PC-9 (cell line): ENCODE data around the gene C10orf62. TPM values are rescaled to one million over a fixed set of nuclear protein-coding genes. Genes with fewer than 3 reads are reported as not detected.

ENCODE experiments used
- BruUV-seq: library from RNA; stranded (reverse); fragments of 400-500 nt; replicated peaks from 2 replicates; lab custom pipeline; 2021; lab: Mats Ljungman, UMichigan
- CTCF ChIA-PET: fragments of 300-600 bp; sonication (Branson Sonifier 250); formaldehyde crosslinking; loops from one replicate; lab custom pipeline; 2022; ENCODE audit warnings: antibody characterized with exemption; lab: Charles Lee
- POLR2A ChIA-PET: fragments of 300-600 bp; sonication (Branson Sonifier 250); formaldehyde crosslinking; loops from one replicate; lab custom pipeline; 2022; ENCODE audit warnings: antibody characterized with exemption; ENCODE audit not compliant: unreplicated experiment; lab: Charles Lee
- DNase-seq, 2 experiments: peaks; one replicate each; pipeline versions ENCODE4 v3.0.0 to v3.0.0-alpha.2; 2015 to 2022; ENCODE audit warnings: mixed read lengths in 1 of 2
- H2AFZ ChIP-seq: fragments of 200-600 bp; sonication (generic); 2 replicates; pipeline ENCODE4 v1.8.1; 2017; ENCODE audit warnings: antibody characterized with exemption
- H3F3A ChIP-seq: fragments of 200-600 bp; sonication (generic); 2 replicates; pipeline ENCODE4 v1.8.1; 2017; ENCODE audit warnings: antibody characterized with exemption, mild to moderate bottlenecking, low read depth; ENCODE audit not compliant: insufficient read depth
- H3K27ac ChIP-seq: fragments of 200-600 bp; sonication (generic); 2 replicates; pipeline ENCODE4 v1.6.1; 2016; ENCODE audit warnings: mixed run types
- H3K27me3 ChIP-seq: fragments of 200-600 bp; sonication (generic); 2 replicates; pipeline ENCODE4 v1.6.1; 2016; ENCODE audit warnings: low read depth, mixed run types; ENCODE audit not compliant: insufficient read depth
- H3K36me3 ChIP-seq: fragments of 200-600 bp; sonication (generic); 2 replicates; pipeline ENCODE4 v1.6.1; 2016; ENCODE audit warnings: low read depth, mixed run types
- H3K4me1 ChIP-seq: fragments of 200-600 bp; sonication (generic); replicated peaks from 2 replicates; pipeline ENCODE4 v1.6.1; 2016; ENCODE audit warnings: mixed run types; ENCODE audit not compliant: insufficient read depth
- H3K4me2 ChIP-seq: fragments of 200-600 bp; sonication (generic); 2 replicates; pipeline ENCODE4 v1.6.1; 2017; ENCODE audit warnings: mixed run types
- H3K4me3 ChIP-seq: fragments of 200-600 bp; sonication (generic); 2 replicates; pipeline ENCODE4 v1.6.1; 2016; ENCODE audit warnings: mixed run types
- H3K79me2 ChIP-seq: fragments of 200-600 bp; sonication (generic); 2 replicates; pipeline ENCODE4 v1.6.1; 2017; ENCODE audit warnings: low read depth, mixed run types
- H3K9me2 ChIP-seq: fragments of 200-600 bp; sonication (generic); 2 replicates; pipeline ENCODE4 v1.8.1; 2017; ENCODE audit warnings: mild to moderate bottlenecking; ENCODE audit not compliant: insufficient read depth
- H3K9me3 ChIP-seq: fragments of 200-600 bp; sonication (generic); 2 replicates; pipeline ENCODE4 v1.8.1; 2016; ENCODE audit warnings: low read depth; ENCODE audit not compliant: insufficient read depth
- H4K20me1 ChIP-seq: fragments of 200-600 bp; sonication (generic); 2 replicates; pipeline ENCODE4 v1.8.1; 2017; ENCODE audit not compliant: insufficient read depth
- EZH2 ChIP-seq: fragments of 200-600 bp; sonication (generic); IDR thresholded peaks from 2 replicates; pipeline ENCODE4 v1.8.0; 2017; ENCODE audit warnings: antibody characterized with exemption, low read depth
- intact Hi-C: fragments of 100-400 bp; cut with micrococcal nuclease; formaldehyde crosslinking; loops from one replicate; pipeline ENCODE4 v1.10.0; 2022; ENCODE audit not compliant: unreplicated experiment
- total RNA-seq: library from RNA; stranded (reverse); gene quantifications from 2 replicates; pipeline ENCODE4 v1.2.3, GENCODE V29; 2021
- TF ChIP-seq, protein P1 (sequence below): fragments of 200-600 bp; sonication (generic); conservative IDR thresholded peaks from 2 replicates; pipeline ENCODE4 v1.6.1; 2017; ENCODE audit warnings: mixed run types, antibody characterized with exemption, mild to moderate bottlenecking, moderate library complexity

Gene C10orf62
- total RNA-seq, 1 experiment from 2014 or later: 0.59 TPM

DNA sequence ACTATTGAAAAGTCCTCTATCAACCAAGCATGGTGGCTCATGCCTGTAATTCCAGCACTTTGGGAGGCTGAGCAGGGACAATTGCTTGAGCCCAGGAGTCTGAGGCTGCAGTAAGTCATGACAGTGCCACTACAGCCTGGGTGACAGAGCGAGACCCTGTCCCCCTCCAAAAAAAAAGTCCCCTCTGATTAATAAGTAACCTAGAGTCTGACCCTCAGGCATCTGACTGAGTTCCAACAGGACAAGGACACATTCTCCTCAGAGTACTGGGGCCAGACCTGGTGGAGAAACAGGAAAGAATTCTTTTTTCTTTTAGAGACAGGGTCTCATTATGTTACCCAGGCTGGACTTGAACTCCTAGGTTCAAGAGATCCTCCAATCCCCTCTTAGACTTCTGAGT is 33.8 kb downstream of the C10orf62 start:
- H3K27me3 ChIP-seq: no peaks in the 10 kb centered on the region
- POLR2A ChIA-PET: no interaction called here
- intact Hi-C loops: no loop called here

DNA sequence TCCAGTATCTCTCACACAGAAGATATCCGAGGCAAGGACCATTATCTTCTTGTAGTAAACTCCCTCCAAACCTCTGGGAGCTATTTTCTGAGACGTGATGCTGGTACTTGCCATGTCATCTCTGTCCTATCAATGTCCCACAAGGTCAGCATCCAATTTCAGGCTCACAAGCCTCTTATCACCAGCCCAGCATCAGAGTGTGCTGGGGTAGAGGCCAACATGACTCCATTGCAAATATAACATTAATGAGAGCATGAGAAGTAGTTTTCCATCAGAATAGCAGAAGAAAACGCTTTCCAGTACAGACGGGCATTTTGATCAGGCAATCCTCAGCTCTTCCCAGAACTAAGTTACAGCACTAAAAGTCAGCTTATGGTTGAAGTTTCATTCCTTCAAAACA is 38.2 kb downstream of the C10orf62 start:
- H2AFZ ChIP-seq: no peak overlapping the region
- intact Hi-C loops: no loop called here
- H3K79me2 ChIP-seq: 0 out of 2 replicates have a peak, but pooled peaks cover 4% of the 10 kb centered on the region
- TF ChIP-seq, protein P1, sequence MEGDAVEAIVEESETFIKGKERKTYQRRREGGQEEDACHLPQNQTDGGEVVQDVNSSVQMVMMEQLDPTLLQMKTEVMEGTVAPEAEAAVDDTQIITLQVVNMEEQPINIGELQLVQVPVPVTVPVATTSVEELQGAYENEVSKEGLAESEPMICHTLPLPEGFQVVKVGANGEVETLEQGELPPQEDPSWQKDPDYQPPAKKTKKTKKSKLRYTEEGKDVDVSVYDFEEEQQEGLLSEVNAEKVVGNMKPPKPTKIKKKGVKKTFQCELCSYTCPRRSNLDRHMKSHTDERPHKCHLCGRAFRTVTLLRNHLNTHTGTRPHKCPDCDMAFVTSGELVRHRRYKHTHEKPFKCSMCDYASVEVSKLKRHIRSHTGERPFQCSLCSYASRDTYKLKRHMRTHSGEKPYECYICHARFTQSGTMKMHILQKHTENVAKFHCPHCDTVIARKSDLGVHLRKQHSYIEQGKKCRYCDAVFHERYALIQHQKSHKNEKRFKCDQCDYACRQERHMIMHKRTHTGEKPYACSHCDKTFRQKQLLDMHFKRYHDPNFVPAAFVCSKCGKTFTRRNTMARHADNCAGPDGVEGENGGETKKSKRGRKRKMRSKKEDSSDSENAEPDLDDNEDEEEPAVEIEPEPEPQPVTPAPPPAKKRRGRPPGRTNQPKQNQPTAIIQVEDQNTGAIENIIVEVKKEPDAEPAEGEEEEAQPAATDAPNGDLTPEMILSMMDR: no peak
- no peak for TF ChIP-seq EZH2
- no peak for DNase-seq
- CTCF ChIA-PET: interaction anchor here (0.6 kb wide), 1 partner anchor 44 kb away, joined by 3 read pairs; no protein-coding TSS in a partner anchor
- H3F3A ChIP-seq: no peaks in the 10 kb centered on the region
- no peaks in the 10 kb centered on the region for H3K36me3 ChIP-seq
- BruUV-seq: no TSS peak
- no peaks in the 10 kb centered on the region for H3K4me1 ChIP-seq
- H4K20me1 ChIP-seq: no peaks in the 10 kb centered on the region
- no peak overlapping the region for H3K4me2 ChIP-seq
- H3K4me3 ChIP-seq: no peak overlapping the region
- H3K27ac ChIP-seq: no peak overlapping the region
- POLR2A ChIA-PET: no interaction called here
- H3K9me3 ChIP-seq: no peaks in the 10 kb centered on the region
- H3K9me2 ChIP-seq: no peaks in the 10 kb centered on the region
- H3K27me3 ChIP-seq: no peaks in the 10 kb centered on the region

More for the DNA sequence above, 33.8 kb downstream of the C10orf62 start:
- BruUV-seq: no TSS peak
- no peak overlapping the region for H2AFZ ChIP-seq
- H3K36me3 ChIP-seq: no peaks in the 10 kb centered on the region
- no peaks in the 10 kb centered on the region for H3K9me3 ChIP-seq
- no peaks in the 10 kb centered on the region for H3K79me2 ChIP-seq
- DNase-seq: no peak
- H3K9me2 ChIP-seq: no peaks in the 10 kb centered on the region
- H3K27ac ChIP-seq: no peak overlapping the region
- CTCF ChIA-PET: no interaction called here
- no peak overlapping the region for H3K4me3 ChIP-seq
- no peak overlapping the region for H3K4me2 ChIP-seq
- no peaks in the 10 kb centered on the region for H4K20me1 ChIP-seq
- TF ChIP-seq, protein P1: no peak
- TF ChIP-seq EZH2: no peak
- H3F3A ChIP-seq: no peaks in the 10 kb centered on the region
- no peaks in the 10 kb centered on the region for H3K4me1 ChIP-seq

DNA sequence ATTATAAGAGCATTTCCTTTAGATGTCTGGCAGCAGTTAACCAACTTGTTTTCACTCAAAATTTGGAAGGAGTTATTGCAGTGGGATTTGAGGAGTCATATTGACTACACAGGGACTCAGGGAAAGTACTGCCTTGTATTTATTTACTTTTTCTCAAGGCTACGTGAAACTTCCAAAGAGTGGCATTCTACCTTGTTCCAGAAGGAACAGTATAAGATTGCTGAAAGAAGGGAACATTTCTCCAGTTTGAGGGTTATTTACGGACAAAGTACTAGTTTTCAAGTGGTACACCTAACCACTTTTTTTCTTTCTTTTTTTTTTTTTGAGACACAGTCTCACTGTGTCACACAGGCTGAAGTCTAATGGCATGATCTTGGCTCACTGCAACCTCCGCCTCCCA is 38.7 kb downstream of the C10orf62 start:
- Histone ChIP-seq H3K27me3 (no peaks in the 10 kb centered on the region), H3F3A (no peaks in the 10 kb centered on the region), H3K4me3 (no peak overlapping the region), H4K20me1 (no peaks in the 10 kb centered on the region), H3K9me2 (no peaks in the 10 kb centered on the region), H3K9me3 (no peaks in the 10 kb centered on the region), H3K36me3 (no peaks in the 10 kb centered on the region), H3K4me2 (no peak overlapping the region), H3K27ac (no peak overlapping the region), H2AFZ (no peak overlapping the region), H3K4me1 (no peaks in the 10 kb centered on the region), H3K79me2 (0 out of 2 replicates have a peak, but pooled peaks cover 4% of the 10 kb centered on the region)
- DNase-seq: no peak
- no TSS peak for BruUV-seq
- TF ChIP-seq, protein P1: no peak
- no peak for TF ChIP-seq EZH2
- intact Hi-C loops: no loop called here
- CTCF ChIA-PET: no interaction called here
- POLR2A ChIA-PET: interaction anchor here (0.6 kb wide), 1 partner anchor 214 kb away, joined by 6 read pairs; no protein-coding TSS in a partner anchor
